GM11168 (cell line): ENCODE data around the gene HMGB2.

ENCODE experiments used
- in situ Hi-C: fragments of 300-500 bp; cut with MboI; formaldehyde crosslinking; loops from one replicate; pipeline ENCODE4 v1.12.0; 2022; ENCODE audit warnings: low sequenced_read_pairs; ENCODE audit not compliant: unreplicated experiment

The HMGB2 gene

GRCh38 chr4:173334085-173334890, at the start of gene HMGB2:
Gene HMGB2 (minus strand): TSS chr4:173334358. CDS start chr4:173333649, 709 bp downstream.
- in situ Hi-C loops: no loop called here

DNA sequence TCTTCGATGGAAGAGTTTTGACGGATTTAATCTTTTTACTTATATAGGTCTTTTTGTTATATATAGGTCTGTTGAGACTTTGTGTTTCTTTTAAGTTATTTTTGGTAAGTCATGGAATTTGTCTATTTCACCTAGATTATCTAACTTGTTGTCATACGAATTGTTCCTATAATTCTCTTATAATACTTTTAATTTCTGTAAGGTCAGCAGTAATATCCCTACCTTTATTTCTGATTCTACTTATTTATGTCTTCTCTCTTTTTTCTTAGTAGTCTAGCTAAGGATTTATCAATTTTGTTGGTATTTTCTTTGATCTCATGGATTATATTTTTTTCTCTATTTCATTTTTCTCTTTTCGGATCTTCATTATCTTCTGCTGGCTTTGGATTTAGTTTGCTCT, 48.2 kb upstream of the HMGB2 start:
- in situ Hi-C loops: no loop called here

DNA sequence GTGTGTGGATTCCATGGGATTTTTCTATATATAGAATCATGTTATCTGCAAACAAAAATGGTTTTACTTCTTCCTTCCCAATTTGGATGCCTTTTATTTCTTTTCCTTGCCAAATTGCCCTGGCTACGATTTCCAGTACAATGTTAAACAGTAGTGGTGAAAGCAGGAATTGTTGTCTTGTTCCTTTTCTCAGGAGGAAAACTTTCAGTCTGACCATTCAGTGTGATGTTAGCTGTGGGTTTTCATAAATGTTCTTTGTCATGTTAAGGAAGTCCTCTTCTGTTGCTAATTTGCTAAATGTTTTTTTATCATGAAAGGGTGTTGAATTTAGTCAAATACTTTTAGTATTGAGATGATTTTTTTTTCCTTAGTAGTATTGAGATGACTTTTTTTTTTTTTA, 47.5 kb upstream of the HMGB2 start:
- in situ Hi-C loops: no loop called here

- in situ Hi-C loops: no loop called here
These were observed 46.8 kb upstream of the HMGB2 start for GRCh38 chr4:173380987-173381386.

GRCh38 chr4:173379929-173380328, 45.8 kb upstream of the HMGB2 start:
- in situ Hi-C loops: no loop called here

DNA sequence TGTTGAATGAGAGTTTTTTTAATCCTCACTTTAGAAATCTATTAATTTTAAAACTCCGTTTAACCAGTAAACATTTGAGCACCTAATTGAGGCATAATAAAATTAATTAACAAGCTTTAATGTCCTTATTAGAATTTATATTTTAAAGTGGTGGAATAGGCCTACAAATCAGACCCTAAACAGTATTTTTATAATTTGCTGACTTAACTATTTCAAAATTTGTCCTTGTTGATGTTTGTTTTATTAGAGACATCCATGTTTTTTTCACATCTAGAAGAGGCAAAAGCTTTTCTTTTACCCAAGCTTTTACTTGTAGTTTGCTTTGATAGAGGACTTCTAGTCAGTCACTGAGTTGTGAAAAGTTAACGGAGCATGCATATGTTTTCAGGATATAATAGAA, 40.4 kb upstream of the HMGB2 start:
- in situ Hi-C loops: no loop called here

DNA sequence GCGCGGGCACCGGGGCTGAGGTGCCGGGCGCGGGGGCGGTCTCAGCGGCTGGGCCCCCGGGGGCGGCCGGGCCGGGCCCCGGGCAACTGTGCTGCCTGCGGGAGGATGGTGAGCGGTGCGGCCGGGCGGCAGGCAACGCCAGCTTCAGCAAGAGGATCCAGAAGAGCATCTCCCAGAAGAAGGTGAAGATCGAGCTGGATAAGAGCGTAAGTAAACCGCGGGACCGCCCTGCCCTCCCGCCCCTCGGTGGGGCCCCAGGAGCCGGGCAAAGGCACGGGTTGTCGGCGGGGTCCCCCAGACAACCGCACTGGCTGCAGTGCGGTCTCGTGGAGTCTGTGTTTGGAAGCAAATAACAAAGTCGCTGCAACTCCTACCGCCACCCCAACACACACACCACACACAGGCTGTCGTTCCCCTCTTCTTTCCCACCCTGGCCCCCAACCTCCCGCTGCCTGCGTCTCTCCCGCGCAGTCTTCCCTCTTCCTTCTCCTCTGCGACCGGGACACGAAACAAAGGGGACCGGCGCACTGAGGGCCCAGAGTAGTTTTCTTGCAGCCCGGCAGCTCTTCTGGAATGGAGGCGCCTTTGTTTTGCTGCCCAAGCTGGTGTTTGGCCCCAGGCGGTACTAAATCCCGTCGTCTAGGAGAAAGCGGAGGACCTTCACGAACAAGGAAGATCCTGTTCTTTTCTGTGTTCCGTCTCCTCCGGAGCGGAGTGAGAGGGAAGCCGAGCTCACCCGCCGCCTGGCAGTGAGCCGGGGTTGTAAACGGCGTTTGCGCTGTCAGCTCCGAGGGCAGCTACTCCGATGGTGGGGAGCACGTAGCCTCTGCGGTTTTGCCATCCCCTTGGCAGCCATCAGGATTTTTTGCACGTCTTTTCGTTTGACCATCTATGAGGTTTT, 37.4 kb upstream of the HMGB2 start:
- in situ Hi-C loops: no loop called here

DNA sequence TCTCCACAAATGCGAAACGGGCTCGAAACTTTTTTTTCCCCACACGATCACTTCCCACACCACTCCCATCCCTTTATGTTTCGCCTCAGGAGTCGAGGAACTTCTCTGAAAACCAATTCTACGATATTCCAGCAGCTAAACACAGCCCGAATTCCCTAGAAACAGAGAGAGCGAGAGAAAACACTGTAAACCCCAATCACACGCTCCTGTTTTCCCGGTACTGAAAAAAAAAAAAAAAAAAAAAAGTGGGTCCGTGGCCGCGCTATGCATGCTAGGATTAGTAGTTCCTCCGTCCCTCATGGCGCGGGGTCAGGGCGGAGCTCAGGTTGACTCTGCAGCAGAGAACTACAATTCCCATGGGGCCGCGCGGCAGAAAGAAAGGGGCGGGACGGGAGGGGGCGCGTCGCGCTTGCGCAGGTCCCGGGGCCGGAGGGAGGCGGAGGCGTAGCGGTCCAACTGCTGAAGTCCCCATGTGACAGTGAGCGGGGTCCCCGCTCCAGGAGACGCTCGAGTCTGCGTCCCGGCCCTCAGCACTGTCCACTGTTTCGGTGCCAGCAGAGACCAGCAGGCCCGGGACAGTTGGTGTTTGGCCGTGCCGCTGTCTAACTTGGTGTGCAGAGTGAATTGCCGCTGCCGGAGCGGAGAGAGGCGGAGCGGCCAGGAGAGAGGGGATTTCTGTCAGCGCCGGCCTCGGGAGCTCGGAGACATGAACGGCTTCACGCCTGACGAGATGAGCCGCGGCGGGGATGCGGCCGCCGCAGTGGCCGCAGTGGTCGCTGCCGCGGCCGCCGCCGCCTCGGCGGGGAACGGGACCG, 36.5 kb upstream of the HMGB2 start, which contains the start of gene SAP30:
Gene SAP30 (plus strand): TSS at position 478 of the 815 bp plus-strand sequence. CDS start 229 bp downstream, at position 707.
- in situ Hi-C loops: no loop called here

- in situ Hi-C loops: no loop called here
These were observed 35.9 kb upstream of the HMGB2 start for GRCh38 chr4:173370130-173370476.

DNA sequence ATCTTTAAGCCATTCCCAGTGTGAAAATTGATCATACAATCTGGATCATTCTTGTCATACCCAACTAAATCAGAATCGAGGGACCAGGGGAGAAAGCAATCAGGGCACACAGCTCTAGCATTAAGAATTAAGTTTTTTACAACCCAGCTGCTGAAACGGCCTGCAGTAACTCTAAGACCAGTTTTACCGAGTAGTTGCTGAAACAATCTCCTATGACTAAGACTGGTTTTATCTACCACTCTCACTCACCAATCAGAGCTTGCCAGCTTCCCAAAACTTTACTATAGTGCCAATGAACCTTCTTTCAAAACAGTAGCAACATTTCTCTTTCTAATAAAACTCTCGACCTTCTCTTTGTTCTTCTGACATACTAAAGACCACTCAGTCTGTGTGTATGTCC, 33.8 kb upstream of the HMGB2 start:
- in situ Hi-C loops: no loop called here

DNA sequence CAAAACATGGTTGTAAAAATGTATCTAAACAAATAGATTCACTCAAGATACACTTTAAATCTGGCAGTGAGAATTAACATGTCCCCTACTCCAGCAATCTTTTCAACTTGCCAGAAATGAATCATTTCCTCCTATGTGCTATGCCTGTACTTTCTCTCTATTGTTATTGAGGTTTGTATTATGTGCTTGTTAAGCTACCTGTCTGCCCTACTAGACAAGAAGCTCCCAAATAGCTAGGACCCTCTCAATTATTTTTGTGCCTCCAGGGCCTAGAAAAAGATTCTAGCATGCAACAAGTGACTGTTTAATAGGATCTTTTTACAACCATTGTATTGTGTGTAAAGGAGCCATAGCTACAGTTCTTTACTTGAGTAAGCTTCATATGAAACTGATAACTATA, 33.1 kb upstream of the HMGB2 start:
- in situ Hi-C loops: no loop called here

GRCh38 chr4:173365359-173365996, 31.3 kb upstream of the HMGB2 start:
- in situ Hi-C loops: no loop called here

- in situ Hi-C loops: no loop called here
These were observed 28.5 kb upstream of the HMGB2 start for GRCh38 chr4:173362666-173363065.

- in situ Hi-C loops: no loop called here
These were observed 26.5 kb upstream of the HMGB2 start for GRCh38 chr4:173360587-173361221.

DNA sequence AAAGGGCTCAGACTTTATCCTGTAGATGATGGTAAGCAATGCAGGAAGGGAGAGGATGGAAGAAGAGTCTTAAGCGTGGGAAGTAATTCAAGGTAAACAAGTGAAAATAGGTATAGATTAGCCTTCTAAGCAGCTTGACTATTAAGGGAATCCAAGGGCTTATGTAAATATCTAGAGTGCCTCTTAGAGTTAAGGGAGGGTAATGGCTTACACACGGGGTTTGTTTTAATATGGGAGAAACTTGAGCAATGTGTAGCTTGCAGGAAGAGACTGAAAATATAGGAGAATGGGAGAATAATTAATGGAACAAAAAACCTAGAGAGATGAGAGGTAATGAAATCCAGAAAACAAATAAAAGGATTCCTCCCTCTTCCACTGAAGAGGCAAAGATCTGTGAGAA, 23.8 kb upstream of the HMGB2 start:
- in situ Hi-C loops: no loop called here

DNA sequence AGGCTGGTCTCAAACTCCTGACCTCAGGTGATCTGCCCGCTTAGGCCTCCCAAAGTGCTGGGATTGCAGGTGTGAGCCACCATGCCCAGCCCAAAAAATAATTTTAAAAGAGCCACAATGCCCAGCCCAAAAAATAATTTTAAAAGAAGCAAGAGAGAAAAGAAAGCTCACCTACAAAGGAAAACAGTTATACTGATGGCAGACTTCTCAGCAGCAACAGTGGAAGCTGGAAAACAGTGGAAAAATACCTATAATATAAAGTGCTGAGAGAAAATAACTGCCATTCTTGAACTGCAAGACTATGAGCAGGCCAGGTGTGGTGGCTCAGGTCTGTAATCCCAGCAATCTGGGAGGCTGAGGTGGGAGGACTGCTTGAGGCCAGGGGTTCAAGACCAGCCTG, 13.3 kb upstream of the HMGB2 start:
- in situ Hi-C loops: no loop called here

DNA sequence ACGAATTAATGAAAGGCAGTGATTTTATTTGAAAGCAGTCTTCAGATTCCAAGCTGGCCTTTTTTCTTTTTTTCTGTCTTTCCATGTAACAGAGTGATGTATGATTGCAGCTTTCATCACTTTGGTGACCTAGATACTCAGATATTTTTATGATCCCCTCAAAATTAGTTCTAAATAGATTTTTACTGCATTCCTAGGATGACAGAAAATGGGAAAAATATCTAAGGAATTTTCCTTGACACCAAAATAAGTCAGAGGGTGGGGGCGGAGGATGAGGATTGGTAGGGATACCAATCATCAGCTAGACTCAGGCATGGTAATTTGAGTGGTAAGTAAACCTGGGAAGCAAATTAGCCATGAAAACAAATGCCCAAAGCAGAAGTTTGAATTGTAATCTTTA, 11.9 kb upstream of the HMGB2 start:
- in situ Hi-C loops: no loop called here

GRCh38 chr4:173345648-173346047, 11.5 kb upstream of the HMGB2 start:
- in situ Hi-C loops: no loop called here

GRCh38 chr4:173343832-173344397, 9.8 kb upstream of the HMGB2 start:
- in situ Hi-C loops: no loop called here
